COLO668 (cell line): Measurements from ENCODE around the gene ABHD4.
"Not testable (repeated sequence)": the region's sequence is repeated elsewhere in the genome, so short reads cannot be mapped to it uniquely, and the experiment has no call there.

ENCODE experiments used
- DNase-seq: peaks from one replicate; lab custom pipeline; 2025; ENCODE audit not compliant: unreplicated experiment; lab: John Stamatoyannopoulos, UW

The ABHD4 gene

GRCh38 chr14:22626590-22626989 is 28.5 kb downstream of the ABHD4 start:
- no peak for DNase-seq

GRCh38 chr14:22627506-22628263 is 29.6 kb downstream of the ABHD4 start:
- no peak for DNase-seq

- DNase-seq, result no peak
Observed at GRCh38 chr14:22629361-22629760, 31.3 kb downstream of the ABHD4 start.

GRCh38 chr14:22630066-22630465 is 32.0 kb downstream of the ABHD4 start:
- DNase-seq, result no peak

GRCh38 chr14:22630486-22630885 is 32.4 kb downstream of the ABHD4 start:
- DNase-seq, result no peak

GRCh38 chr14:22634233-22634900 is 36.3 kb downstream of the ABHD4 start:
- DNase-seq, result no peak

- not testable (repeated sequence) for DNase-seq
Observed at GRCh38 chr14:22635980-22636379, 37.9 kb downstream of the ABHD4 start.

- DNase-seq, result no peak
Observed at GRCh38 chr14:22640192-22640591, 42.1 kb downstream of the ABHD4 start.

GRCh38 chr14:22641846-22642245 is 43.7 kb downstream of the ABHD4 start:
- DNase-seq, result no peak

- no peak for DNase-seq
Observed at GRCh38 chr14:22644305-22644635, 46.2 kb downstream of the ABHD4 start, which contains the start of gene OR6J1. OR6J1 (minus strand) TSS chr14:22644352; CDS start chr14:22634811, 9,541 bp downstream.

- no peak for DNase-seq
Observed at GRCh38 chr14:22646570-22647254, 48.6 kb downstream of the ABHD4 start.

- DNase-seq, result no peak
Observed at GRCh38 chr14:22648506-22648905, 50.4 kb downstream of the ABHD4 start.

GRCh38 chr14:22650046-22650739 is 52.1 kb downstream of the ABHD4 start:
- no peak for DNase-seq

- no peak for DNase-seq
Observed at GRCh38 chr14:22650960-22651521, 52.9 kb downstream of the ABHD4 start.

GRCh38 chr14:22651586-22651985 is 53.5 kb downstream of the ABHD4 start:
- no peak for DNase-seq

- DNase-seq, result peak; percentile 61
Observed at GRCh38 chr14:22653012-22653621, 55.0 kb downstream of the ABHD4 start.

GRCh38 chr14:22656226-22656625 is 58.1 kb downstream of the ABHD4 start:
- DNase-seq, result no peak

- DNase-seq, result no peak
Observed at GRCh38 chr14:22656945-22657731, 59.0 kb downstream of the ABHD4 start.

- DNase-seq, result no peak
Observed at GRCh38 chr14:22657861-22658260, 59.8 kb downstream of the ABHD4 start.

GRCh38 chr14:22658946-22659345 is 60.8 kb downstream of the ABHD4 start:
- no peak for DNase-seq
